Stimulated activated naive CD4-positive, alpha-beta T cell treated with Interleukin-2 at 50 U/mL for 16 hours (primary cell): ENCODE data around the gene WDFY4.

Source experiments
- DNase-seq: peaks from one replicate; lab custom pipeline; 2025; lab: John Stamatoyannopoulos, UW

Gene WDFY4

GRCh38 chr10:48945441-48946130 is 260.9 kb downstream of the WDFY4 start:
- DNase-seq, result no peak

- DNase-seq, result no peak
Measured at GRCh38 chr10:48946332-48946731, 261.7 kb downstream of the WDFY4 start.

GRCh38 chr10:48946891-48947500 is 262.3 kb downstream of the WDFY4 start:
- no peak for DNase-seq

- DNase-seq, result no peak
Measured at GRCh38 chr10:48947690-48948469, 263.2 kb downstream of the WDFY4 start.

GRCh38 chr10:48948470-48949037 is 263.9 kb downstream of the WDFY4 start:
- DNase-seq, result no peak

GRCh38 chr10:48951707-48952106 is 267.0 kb downstream of the WDFY4 start:
- DNase-seq, result no peak

- DNase-seq, result no peak
Measured at GRCh38 chr10:48957361-48958151, 272.9 kb downstream of the WDFY4 start.

- no peak for DNase-seq
Measured at GRCh38 chr10:48958598-48959190, 274.0 kb downstream of the WDFY4 start.

GRCh38 chr10:48964038-48964437 is 279.4 kb downstream of the WDFY4 start:
- DNase-seq, result no peak

- DNase-seq, result no peak
Measured at GRCh38 chr10:48965460-48965859, 280.8 kb downstream of the WDFY4 start.

- no peak for DNase-seq
Measured at GRCh38 chr10:48968036-48968435, 283.4 kb downstream of the WDFY4 start.

- DNase-seq, result no peak
Measured at GRCh38 chr10:48970046-48970445, 285.4 kb downstream of the WDFY4 start.

- no peak for DNase-seq
Measured at GRCh38 chr10:48970654-48971053, 286.0 kb downstream of the WDFY4 start.

GRCh38 chr10:48973065-48973464 is 288.4 kb downstream of the WDFY4 start:
- no peak for DNase-seq

- DNase-seq, result no peak
Measured at GRCh38 chr10:48974510-48975156, 290.0 kb downstream of the WDFY4 start.

- DNase-seq, result no peak
Measured at GRCh38 chr10:48976196-48976595, 291.5 kb downstream of the WDFY4 start.

- DNase-seq, result no peak
Measured at GRCh38 chr10:48978318-48978717, 293.6 kb downstream of the WDFY4 start.

- DNase-seq, result peak; percentile 20
Measured at GRCh38 chr10:48981310-48981907, 296.7 kb downstream of the WDFY4 start.

- DNase-seq, result no peak
Measured at GRCh38 chr10:48982584-48982983, 297.9 kb downstream of the WDFY4 start.

- no peak for DNase-seq
Measured at GRCh38 chr10:48983648-48984351, 299.1 kb downstream of the WDFY4 start.
